ENCODE measurements around the gene N4BP3.

The N4BP3 gene

GRCh38 chr5:178103612-178104011 is 9.7 kb upstream of the N4BP3 start:
- Histone ChIP-seq H3K4me3 (no peak overlapping the region), H3K27ac (no peak overlapping the region)
- no peak for TF ChIP-seq CTCF (IDR thresholded peaks at IDR 0.05)
- DNase-seq (ENCODE audit: low spot score), result no peak

DNA sequence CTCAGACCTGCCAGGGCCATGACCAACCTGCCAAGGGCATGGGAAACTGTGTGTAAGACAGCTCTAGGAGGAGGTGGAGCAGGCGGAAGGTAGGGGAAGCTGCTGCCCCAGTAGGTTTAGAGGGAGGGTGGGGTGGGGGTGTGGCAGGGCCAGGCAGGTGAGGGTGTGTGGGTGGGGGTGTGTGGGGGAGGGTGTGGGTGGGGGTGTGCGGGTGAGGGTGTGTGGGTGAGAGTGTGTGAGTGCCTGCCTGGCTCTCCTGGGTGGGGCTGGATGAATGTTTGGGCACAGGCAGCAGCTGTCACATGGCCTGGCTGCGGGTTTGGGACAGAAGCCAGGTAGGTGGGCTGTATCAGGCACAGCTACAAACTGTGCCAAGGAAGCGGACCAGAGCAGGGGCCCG is 8.8 kb upstream of the N4BP3 start:
- H3K27ac ChIP-seq, result no peak overlapping the region
- no peak for TF ChIP-seq CTCF (IDR thresholded peaks at IDR 0.05)
- no peak for DNase-seq (ENCODE audit: low spot score)
- no peak overlapping the region for H3K4me3 ChIP-seq

GRCh38 chr5:178106086-178106485 is 7.2 kb upstream of the N4BP3 start:
- no peak for DNase-seq (ENCODE audit: low spot score)
- no peak overlapping the region for H3K27ac ChIP-seq
- no peak for TF ChIP-seq CTCF (IDR thresholded peaks at IDR 0.05)
- H3K4me3 ChIP-seq, result no peak overlapping the region

GRCh38 chr5:178106556-178107239 is 6.6 kb upstream of the N4BP3 start:
- TF ChIP-seq CTCF (IDR thresholded peaks at IDR 0.05), result no peak
- H3K4me3 ChIP-seq, result no peak overlapping the region
- no peak for DNase-seq (ENCODE audit: low spot score)
- no peak overlapping the region for H3K27ac ChIP-seq

DNA sequence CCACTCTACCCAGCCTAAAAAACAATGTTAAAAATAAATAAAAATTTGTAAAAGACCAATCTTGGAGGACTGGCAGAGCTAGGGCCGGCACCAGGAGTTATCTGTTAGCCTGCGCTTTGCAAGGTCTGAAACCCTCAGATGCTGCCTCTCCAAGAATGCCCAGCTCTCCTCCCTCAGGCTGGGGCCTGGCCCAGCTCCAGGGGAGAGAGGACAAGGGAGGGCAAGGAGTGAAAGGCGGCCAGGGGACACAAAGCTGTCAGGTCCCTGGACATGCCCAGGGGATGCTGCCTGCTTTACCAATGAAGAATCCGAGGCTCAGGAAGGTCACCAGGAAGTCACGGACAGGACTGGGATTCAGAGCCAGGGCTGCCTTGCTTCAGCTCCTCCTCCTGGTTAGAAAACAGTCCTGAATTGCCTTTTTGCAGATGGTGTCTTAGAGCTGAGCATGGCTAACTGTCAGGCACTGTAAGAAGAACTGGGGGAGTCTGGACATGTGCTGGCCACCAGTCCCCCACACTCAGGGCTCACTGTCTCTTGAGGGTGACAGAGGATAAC is 5.5 kb upstream of the N4BP3 start:
- no peak overlapping the region for H3K4me3 ChIP-seq
- no peak for TF ChIP-seq CTCF (IDR thresholded peaks at IDR 0.05)
- H3K27ac ChIP-seq, result no peak overlapping the region
- no peak for DNase-seq (ENCODE audit: low spot score)

- H3K4me3 ChIP-seq, result no peak overlapping the region
- no peak for DNase-seq (ENCODE audit: low spot score)
- TF ChIP-seq CTCF (IDR thresholded peaks at IDR 0.05), result no peak
- no peak overlapping the region for H3K27ac ChIP-seq
Measured at GRCh38 chr5:178108446-178108845, 4.9 kb upstream of the N4BP3 start.

GRCh38 chr5:178108966-178109365 is 4.4 kb upstream of the N4BP3 start:
- DNase-seq (ENCODE audit: low spot score), result no peak
- TF ChIP-seq CTCF (IDR thresholded peaks at IDR 0.05), result no peak
- Histone ChIP-seq H3K27ac (no peak overlapping the region), H3K4me3 (no peak overlapping the region)

All from coronary artery (tissue), 2 donors.